IMR-90 (cell line): ENCODE results near the gene SIN3B. TPM values are rescaled to one million over a fixed set of nuclear protein-coding genes. Genes with fewer than 3 reads are reported as not detected.

Experiments
- ATAC-seq: fragments of 200-7000 bp; cut with Tn5 transposase; 2 replicates; pipeline ENCODE4 v1.9.1; 2020; ENCODE audit warnings: low read depth, mild to moderate bottlenecking, moderate library complexity
- BruUV-seq: library from RNA; stranded (reverse); fragments of 400-500 nt; replicated peaks from 2 replicates; lab custom pipeline; 2021; lab: Mats Ljungman, UMichigan
- CTCF ChIA-PET: fragments of 300-600 bp; formaldehyde crosslinking; extraction: SDS; loops from one replicate; lab custom pipeline; 2021; ENCODE audit warnings: antibody characterized with exemption; lab: Yijun Ruan, JAX
- POLR2A ChIA-PET: fragments of 300-600 bp; sonication (Branson Sonifier 250); formaldehyde crosslinking; loops from one replicate; lab custom pipeline; 2022; ENCODE audit warnings: antibody characterized with exemption; ENCODE audit not compliant: unreplicated experiment; lab: Charles Lee
- DNase-seq: peaks from one replicate; pipeline ENCODE4 v3.0.0; 2013
- H2AFZ ChIP-seq: replicated peaks from 2 replicates; pipeline ENCODE3; 2013; ENCODE audit warnings: low read length, mild to moderate bottlenecking; ENCODE audit not compliant: poor library complexity
- H2AK5ac ChIP-seq: 2 replicates; pipeline ENCODE4 v1.6.1; 2013; ENCODE audit warnings: low read depth, low read length, inconsistent platforms
- H2AK9ac ChIP-seq: replicated peaks from 2 replicates; pipeline ENCODE3; 2013; ENCODE audit warnings: mild to moderate bottlenecking, low read depth, low read length, moderate library complexity; ENCODE audit not compliant: poor library complexity
- H2BK120ac ChIP-seq: 2 replicates; pipeline ENCODE4 v1.6.1; 2013; ENCODE audit warnings: low read depth, low read length, inconsistent platforms
- H2BK15ac ChIP-seq: 3 replicates; pipeline ENCODE4 v1.6.1; 2013; ENCODE audit warnings: low read depth, low read length, inconsistent platforms
- H2BK20ac ChIP-seq: 2 replicates; pipeline ENCODE4 v1.6.1; 2013; ENCODE audit warnings: low read depth, mild to moderate bottlenecking, inconsistent platforms, low read length, moderate library complexity
- H2BK5ac ChIP-seq: 2 replicates; pipeline ENCODE4 v1.6.1; 2013; ENCODE audit warnings: mild to moderate bottlenecking, low read depth, low read length, inconsistent platforms; ENCODE audit not compliant: poor library complexity, severe bottlenecking
- H3K14ac ChIP-seq: replicated peaks from 2 replicates; pipeline ENCODE4 v1.6.1; 2013; ENCODE audit warnings: low read depth, low read length, inconsistent platforms
- H3K18ac ChIP-seq: 2 replicates; pipeline ENCODE4 v1.6.1; 2013; ENCODE audit warnings: low read depth, low read length, control low read depth
- H3K23ac ChIP-seq: 2 replicates; pipeline ENCODE4 v1.6.1; 2013; ENCODE audit warnings: low read depth, low read length, inconsistent platforms
- H3K27ac ChIP-seq: 2 replicates; pipeline ENCODE4 v1.5.1; 2013; ENCODE audit warnings: mild to moderate bottlenecking, control low read depth, low read length; ENCODE audit not compliant: insufficient read depth
- H3K27me3 ChIP-seq: 2 replicates; pipeline ENCODE4 v1.6.1; 2013; ENCODE audit warnings: low read length; ENCODE audit not compliant: control insufficient read depth, insufficient read depth
- H3K36me3 ChIP-seq: 2 replicates; pipeline ENCODE4 v1.6.1; 2013; ENCODE audit warnings: low read length, mixed read lengths; ENCODE audit not compliant: control insufficient read depth, insufficient read depth
- H3K4ac ChIP-seq: 2 replicates; pipeline ENCODE4 v1.6.1; 2013; ENCODE audit warnings: low read depth, low read length, inconsistent platforms
- H3K4me1 ChIP-seq: 2 replicates; pipeline ENCODE4 v1.6.1; 2013; ENCODE audit warnings: low read length, mixed read lengths; ENCODE audit not compliant: control insufficient read depth, insufficient read depth
- H3K4me2 ChIP-seq: 2 replicates; pipeline ENCODE4 v1.6.1; 2013; ENCODE audit warnings: low read depth, mild to moderate bottlenecking, control low read depth, low read length, moderate library complexity
- H3K4me3 ChIP-seq: 2 replicates; pipeline ENCODE4 v1.5.1; 2013; ENCODE audit warnings: low read depth, mild to moderate bottlenecking, control low read depth, low read length, moderate library complexity; ENCODE audit not compliant: insufficient read depth
- H3K56ac ChIP-seq: 2 replicates; pipeline ENCODE4 v1.6.1; 2013; ENCODE audit warnings: low read length, inconsistent platforms; ENCODE audit not compliant: insufficient read depth; ENCODE audit errors: extremely low read depth
- H3K79me1 ChIP-seq, 2 experiments: 2 replicates each; pipeline ENCODE4 v1.6.1; 2013; ENCODE audit warnings: low read length in 2 of 2, inconsistent platforms in 1 of 2, low read depth in 1 of 2
- H3K9ac ChIP-seq: 2 replicates; pipeline ENCODE4 v1.6.1; 2013; ENCODE audit warnings: low read depth, low read length, control low read depth
- H3K9me1 ChIP-seq: 2 replicates; pipeline ENCODE4 v1.6.1; 2013; ENCODE audit warnings: low read length, inconsistent platforms; ENCODE audit not compliant: insufficient read depth
- H3K9me3 ChIP-seq: 2 replicates; pipeline ENCODE4 v1.6.1; 2013; ENCODE audit warnings: low read length; ENCODE audit not compliant: control insufficient read depth, insufficient read depth
- H4K20me1 ChIP-seq: 2 replicates; pipeline ENCODE4 v1.6.1; 2013; ENCODE audit warnings: low read length, inconsistent platforms; ENCODE audit not compliant: insufficient read depth
- H4K5ac ChIP-seq: 2 replicates; pipeline ENCODE4 v1.6.1; 2013; ENCODE audit warnings: mild to moderate bottlenecking, low read depth, low read length, control low read depth
- H4K8ac ChIP-seq, 2 experiments: 2 replicates each; pipeline ENCODE4 v1.6.1; 2013; ENCODE audit warnings: low read depth in 2 of 2, low read length in 2 of 2, control low read depth in 1 of 2, inconsistent platforms in 1 of 2
- H4K91ac ChIP-seq: 2 replicates; pipeline ENCODE4 v1.6.1; 2013; ENCODE audit warnings: low read depth, low read length, inconsistent platforms; ENCODE audit not compliant: insufficient read depth
- BHLHE40 ChIP-seq: fragments of 150-350 bp; IDR thresholded peaks from 2 replicates; pipeline ENCODE4 v1.6.1; 2016; ENCODE audit warnings: mild to moderate bottlenecking, low read depth, low read length
- RAD21 ChIP-seq: IDR thresholded peaks from 2 replicates; pipeline ENCODE4 v1.6.1; 2012; ENCODE audit warnings: low read length, improper control_type of control experiment
- SMC3 ChIP-seq: fragments of 150-350 bp; IDR thresholded peaks from 2 replicates; pipeline ENCODE4 v1.6.1; 2016; ENCODE audit warnings: low read depth, mild to moderate bottlenecking, antibody characterized with exemption, low read length, moderate library complexity
- WGBS, 2 experiments: methylation state at CpG; one replicate each; pipeline versions ENCODE4 v1.1.5 to v1.1.7; 2013; ENCODE audit warnings: missing lambda C conversion rate in 2 of 2; ENCODE audit not compliant: insufficient read length in 1 of 2; ENCODE audit errors: extremely low coverage in 2 of 2; 5-methylcytosine and 5-hydroxymethylcytosine counted together
- dilution Hi-C: fragments of 300-500 bp; cut with HindIII; formaldehyde crosslinking; loops from one replicate; pipeline ENCODE4 v1.14.3; 2018; ENCODE audit warnings: low sequenced_read_pairs; ENCODE audit not compliant: unreplicated experiment
- in situ Hi-C: fragments of 300-500 bp; cut with MboI; formaldehyde crosslinking; loops from 3 replicates; pipeline ENCODE4 v1.14.3; 2019; ENCODE audit warnings: low sequenced_read_pairs, inconsistent platforms, mixed read lengths
- intact Hi-C: fragments of 100-400 bp; cut with micrococcal nuclease; formaldehyde crosslinking; loops from 2 replicates; pipeline ENCODE4 v1.10.0; 2022
- polyA plus RNA-seq, 3 experiments: library from polyadenylated mRNA; depleted of rRNA; stranded (reverse); fragments of >200 nt; gene quantifications; 2 replicates each; pipeline ENCODE4 v1.2.3, GENCODE V29; 2012; ENCODE audit warnings: low replicate concordance in 1 of 3
- total RNA-seq: library from RNA; depleted of rRNA; stranded (reverse); fragments of >200 nt; gene quantifications from 2 replicates; pipeline ENCODE4 v1.2.3, GENCODE V29; 2012
- TF ChIP-seq, protein P1 (sequence below): conservative IDR thresholded peaks from 2 replicates; pipeline ENCODE4 v1.5.1; 2012; ENCODE audit warnings: mild to moderate bottlenecking, low read depth, low read length, improper control_type of control experiment

SIN3B gene
- total and polyA plus RNA-seq, 2 of the 4 experiments (the other 2 are of a cell fraction) = 7.9 to 40.0 TPM

DNA sequence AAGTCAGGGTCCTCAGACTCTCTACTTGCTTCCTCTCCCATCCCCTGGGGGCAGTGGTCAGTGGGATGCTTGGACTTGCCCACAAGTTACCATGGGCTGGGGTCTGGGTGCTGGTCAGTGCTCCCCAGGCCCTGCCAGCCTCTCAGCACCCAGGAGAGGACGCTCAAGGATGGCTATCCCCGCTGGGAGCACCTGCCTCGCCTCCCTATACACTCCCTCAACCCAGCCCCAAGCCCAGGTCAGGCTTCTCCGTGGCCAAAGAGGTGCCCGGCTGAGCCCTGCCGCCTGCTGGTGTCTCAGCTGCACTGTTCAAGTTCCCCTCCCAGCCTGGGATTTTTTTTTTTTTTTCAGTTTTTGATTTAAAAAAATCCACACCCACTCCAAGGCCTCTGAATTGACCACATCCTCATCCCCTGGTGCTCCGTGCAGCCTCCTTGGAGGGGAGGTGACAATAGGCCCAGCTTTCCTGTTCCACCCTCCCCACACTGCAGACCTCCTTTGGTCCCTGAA, 70.4 kb downstream of the SIN3B start:
- ChIA-PET POLR2A (no interaction called here), CTCF (no interaction called here)
- no peaks in the 10 kb centered on the region for H3K36me3 ChIP-seq
- DNase-seq (no peak), ATAC-seq (no peak)
- H3K14ac ChIP-seq = no peak overlapping the region
- no peak overlapping the region for H2BK120ac ChIP-seq
- no peaks in the 10 kb centered on the region for H3K9me1 ChIP-seq
- no peak overlapping the region for H4K91ac ChIP-seq
- no peak overlapping the region for H3K4me2 ChIP-seq
- in situ Hi-C loops = no loop called here
- H2AK9ac ChIP-seq = no peak overlapping the region
- no peak overlapping the region for H2BK20ac ChIP-seq
- no peak overlapping the region for H2BK5ac ChIP-seq
- H3K18ac ChIP-seq = no peak overlapping the region
- WGBS, 2 experiments = no CpG with 5 or more reads among the region's 7 CpGs
- TF ChIP-seq BHLHE40 (no peak), SMC3 (peak; percentile 43; the same call in 1 of the 2 replicates), RAD21 (peak; percentile 47)
- TF ChIP-seq, protein P1, sequence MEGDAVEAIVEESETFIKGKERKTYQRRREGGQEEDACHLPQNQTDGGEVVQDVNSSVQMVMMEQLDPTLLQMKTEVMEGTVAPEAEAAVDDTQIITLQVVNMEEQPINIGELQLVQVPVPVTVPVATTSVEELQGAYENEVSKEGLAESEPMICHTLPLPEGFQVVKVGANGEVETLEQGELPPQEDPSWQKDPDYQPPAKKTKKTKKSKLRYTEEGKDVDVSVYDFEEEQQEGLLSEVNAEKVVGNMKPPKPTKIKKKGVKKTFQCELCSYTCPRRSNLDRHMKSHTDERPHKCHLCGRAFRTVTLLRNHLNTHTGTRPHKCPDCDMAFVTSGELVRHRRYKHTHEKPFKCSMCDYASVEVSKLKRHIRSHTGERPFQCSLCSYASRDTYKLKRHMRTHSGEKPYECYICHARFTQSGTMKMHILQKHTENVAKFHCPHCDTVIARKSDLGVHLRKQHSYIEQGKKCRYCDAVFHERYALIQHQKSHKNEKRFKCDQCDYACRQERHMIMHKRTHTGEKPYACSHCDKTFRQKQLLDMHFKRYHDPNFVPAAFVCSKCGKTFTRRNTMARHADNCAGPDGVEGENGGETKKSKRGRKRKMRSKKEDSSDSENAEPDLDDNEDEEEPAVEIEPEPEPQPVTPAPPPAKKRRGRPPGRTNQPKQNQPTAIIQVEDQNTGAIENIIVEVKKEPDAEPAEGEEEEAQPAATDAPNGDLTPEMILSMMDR = peak; percentile 50
- dilution Hi-C loops = no loop called here
- BruUV-seq = no TSS peak
- no peak overlapping the region for H4K5ac ChIP-seq
- H3K23ac ChIP-seq = no peak overlapping the region
- no peak overlapping the region for H3K4me3 ChIP-seq
- H3K4ac ChIP-seq = no peak overlapping the region
- H2AFZ ChIP-seq = peak overlapping the region; percentile 75
- no peaks in the 10 kb centered on the region for H4K20me1 ChIP-seq
- no peaks in the 10 kb centered on the region for H3K79me1 ChIP-seq
- H3K9ac ChIP-seq = no peak overlapping the region
- H3K27me3 ChIP-seq = peaks cover 7% of the 10 kb centered on the region; the same call in 1 of the 2 replicates
- no peak overlapping the region for H2BK15ac ChIP-seq
- H2AK5ac ChIP-seq = no peak overlapping the region
- H4K8ac ChIP-seq = no peak overlapping the region
- H3K27ac ChIP-seq = no peak overlapping the region
- no peak overlapping the region for H3K56ac ChIP-seq
- no peaks in the 10 kb centered on the region for H3K4me1 ChIP-seq
- H3K9me3 ChIP-seq = no peaks in the 10 kb centered on the region
- intact Hi-C loops = no loop called here
